ENCODE results near the gene AGXT.

- TF ChIP-seq POLR2A (IDR thresholded peaks at IDR 0.05; ENCODE audit: low read length) = no peak
- no peak for TF ChIP-seq GATA1 (IDR thresholded peaks at IDR 0.05; ENCODE audit: low read depth, low read length)
Observed at GRCh38 chr2:240878341-240878936, 9.8 kb downstream of the AGXT start.
